Activated gamma-delta T cell (primary cell): ENCODE data around the gene MISFA.
A peak's percentile ranks its signal among the peaks of the same experiment; 100 is the strongest.
"Not testable (repeated sequence)": the region's sequence is repeated elsewhere in the genome, so short reads cannot be mapped to it uniquely, and the experiment has no call there.

Experiments used
- DNase-seq: peaks from one replicate; lab custom pipeline; 2025; lab: John Stamatoyannopoulos, UW

Gene MISFA

DNA sequence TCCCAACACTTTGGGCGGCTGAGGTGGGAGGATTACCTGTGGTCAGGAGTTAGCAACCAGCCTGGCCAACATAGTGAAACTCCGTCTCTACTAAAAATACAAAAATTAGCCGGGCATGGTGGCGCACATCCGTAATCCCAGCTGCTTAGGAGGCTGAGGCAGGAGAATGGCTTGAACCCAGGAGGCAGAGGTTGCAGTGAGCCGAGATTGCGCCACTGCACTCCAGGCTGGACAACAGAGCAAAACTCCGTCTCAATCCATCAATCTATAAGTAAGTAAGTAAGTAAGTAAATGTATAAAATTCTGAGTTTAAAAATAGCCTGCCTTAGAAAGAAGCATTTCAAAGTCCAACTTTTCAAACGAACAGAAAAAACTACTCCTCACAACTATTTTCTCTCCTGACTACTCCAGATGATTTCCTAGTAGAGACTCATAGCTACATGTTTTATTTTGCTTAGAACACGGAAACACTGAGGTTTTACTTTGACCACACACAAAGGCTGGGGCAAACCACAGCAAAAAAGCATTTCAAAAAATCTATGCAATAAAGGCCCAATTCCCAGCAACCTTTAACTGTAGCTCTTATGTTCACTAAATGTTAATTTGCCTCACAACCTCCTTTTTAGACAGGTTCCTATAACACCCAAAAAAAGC lies 18.2 kb downstream of the MISFA start:
- no peak for DNase-seq

DNA sequence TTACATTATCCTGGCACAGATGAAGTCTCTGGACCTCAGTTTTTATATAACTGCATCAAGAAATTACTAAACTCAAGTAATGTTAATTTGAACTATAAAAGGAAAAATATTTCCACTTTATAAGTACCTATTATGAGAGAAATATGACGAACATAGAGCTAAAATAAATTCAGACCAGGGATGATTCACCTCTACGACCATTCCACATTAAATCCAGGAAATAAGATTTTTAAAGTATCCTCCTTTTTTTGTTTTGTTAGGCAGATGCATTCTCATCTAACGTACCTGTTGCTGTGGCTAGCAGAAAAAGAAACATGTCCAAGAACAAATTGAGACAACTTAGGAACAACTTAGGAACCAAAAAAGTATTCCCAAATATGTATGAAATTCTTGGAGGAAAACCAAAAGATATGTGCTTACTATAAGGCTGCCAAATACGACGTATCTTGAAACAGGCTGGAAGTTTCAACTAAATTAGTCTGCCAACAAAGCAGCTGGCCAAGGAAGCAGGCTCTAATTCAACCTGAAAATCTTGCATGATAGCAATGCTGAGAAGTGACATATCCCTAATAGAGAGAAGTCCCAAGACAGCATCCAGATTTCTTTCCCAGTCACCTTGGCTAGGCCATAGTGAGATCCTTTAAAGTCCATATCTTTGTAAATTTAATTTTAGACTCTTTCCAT lies 18.9 kb downstream of the MISFA start:
- DNase-seq: no peak

DNA sequence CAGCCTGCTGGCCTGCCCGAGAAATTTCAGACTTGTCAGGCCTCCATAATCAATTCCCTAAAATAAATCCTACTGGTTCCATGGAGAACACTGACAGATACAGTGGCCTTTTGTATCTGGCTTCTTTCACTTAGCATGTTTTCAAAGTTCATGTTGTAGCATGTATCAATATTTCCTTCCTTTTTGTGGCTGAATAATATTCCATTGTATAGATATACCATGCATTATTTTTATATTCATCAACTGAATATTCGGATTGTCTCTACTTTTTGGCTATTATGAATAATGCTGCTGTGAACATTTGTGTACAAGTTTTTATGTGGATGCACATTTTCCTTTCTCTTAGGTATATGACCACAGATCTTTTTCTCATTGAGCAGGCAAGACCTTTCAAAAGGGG lies 24.1 kb downstream of the MISFA start:
- DNase-seq: no peak

DNA sequence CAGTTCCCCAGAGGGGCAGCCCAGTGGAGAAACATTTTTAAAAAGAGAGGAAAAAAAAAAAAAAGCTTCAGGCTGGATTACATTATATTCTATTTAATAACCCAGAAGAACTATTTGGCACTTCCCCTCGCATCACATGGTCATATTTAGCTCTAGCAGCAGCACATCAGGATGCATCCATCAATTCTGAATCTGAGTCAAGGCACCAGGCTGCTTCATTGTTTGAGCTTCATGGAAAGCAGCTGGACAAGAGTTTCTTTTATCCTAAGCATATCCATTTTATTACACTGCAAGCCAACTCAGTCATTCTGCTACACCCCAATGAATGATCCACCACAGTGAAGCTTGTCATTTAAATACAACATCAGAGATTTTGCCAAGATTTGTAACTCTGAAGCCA lies 24.6 kb downstream of the MISFA start:
- DNase-seq: no peak

DNA sequence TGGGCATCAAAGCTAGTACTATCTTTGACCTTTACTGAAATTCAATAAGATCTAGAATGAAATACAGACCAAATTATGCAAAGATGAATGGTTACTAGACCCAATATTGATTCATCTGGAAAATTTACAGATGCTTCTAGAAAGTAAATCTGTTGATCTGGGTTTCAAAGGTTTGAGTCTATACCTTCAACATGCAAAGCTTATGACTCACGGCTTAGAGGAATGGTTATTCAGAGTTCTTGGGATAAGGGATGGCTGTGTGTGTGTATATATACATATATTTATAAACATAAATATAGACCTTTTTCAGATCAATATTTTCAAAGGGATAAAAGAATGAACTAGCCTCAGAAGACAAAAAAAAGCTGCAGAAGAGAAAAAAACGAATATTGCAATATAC lies 33.3 kb downstream of the MISFA start:
- DNase-seq: no peak

DNA sequence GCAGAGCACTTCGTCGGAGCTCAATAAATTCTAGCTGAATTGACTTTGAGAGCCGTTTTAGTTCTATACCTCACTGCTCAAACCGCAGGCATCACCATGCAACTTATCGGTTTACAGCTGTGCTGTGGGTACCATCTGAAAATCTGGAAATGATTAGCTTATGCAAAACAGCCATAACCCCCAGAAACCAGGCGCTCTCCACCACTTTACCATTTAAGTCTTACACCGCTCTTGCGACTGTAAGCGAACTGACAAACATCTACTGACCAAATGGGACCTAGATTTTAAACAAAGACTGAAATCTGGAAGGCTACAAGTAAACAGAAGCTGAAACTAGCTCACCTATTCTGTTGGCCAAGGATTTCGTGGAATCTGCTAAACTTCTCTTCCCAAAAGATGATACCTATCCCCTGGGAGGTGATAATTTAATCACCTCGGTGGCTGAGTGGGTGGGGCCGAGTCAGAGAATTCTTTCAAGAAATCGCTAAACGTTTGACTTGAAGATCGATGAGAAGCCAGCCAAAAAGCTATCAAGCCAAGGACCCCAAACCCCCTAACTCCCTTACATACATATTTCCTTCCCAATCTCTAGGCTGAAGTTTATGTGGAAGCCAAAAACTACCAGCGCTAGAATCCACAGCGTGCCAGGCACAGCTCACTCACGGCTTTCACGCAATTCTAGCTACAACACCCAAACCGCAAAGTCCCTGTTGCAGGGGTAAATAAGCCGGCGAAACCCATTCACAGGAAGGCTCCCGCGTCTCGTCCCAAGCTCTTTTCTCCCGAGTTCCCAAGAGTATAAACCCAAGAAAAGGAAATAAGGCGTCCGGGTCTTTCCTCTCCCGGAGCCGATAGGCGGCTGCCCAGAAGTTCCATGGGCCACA lies 33.9 kb downstream of the MISFA start:
- no peak for DNase-seq

DNA sequence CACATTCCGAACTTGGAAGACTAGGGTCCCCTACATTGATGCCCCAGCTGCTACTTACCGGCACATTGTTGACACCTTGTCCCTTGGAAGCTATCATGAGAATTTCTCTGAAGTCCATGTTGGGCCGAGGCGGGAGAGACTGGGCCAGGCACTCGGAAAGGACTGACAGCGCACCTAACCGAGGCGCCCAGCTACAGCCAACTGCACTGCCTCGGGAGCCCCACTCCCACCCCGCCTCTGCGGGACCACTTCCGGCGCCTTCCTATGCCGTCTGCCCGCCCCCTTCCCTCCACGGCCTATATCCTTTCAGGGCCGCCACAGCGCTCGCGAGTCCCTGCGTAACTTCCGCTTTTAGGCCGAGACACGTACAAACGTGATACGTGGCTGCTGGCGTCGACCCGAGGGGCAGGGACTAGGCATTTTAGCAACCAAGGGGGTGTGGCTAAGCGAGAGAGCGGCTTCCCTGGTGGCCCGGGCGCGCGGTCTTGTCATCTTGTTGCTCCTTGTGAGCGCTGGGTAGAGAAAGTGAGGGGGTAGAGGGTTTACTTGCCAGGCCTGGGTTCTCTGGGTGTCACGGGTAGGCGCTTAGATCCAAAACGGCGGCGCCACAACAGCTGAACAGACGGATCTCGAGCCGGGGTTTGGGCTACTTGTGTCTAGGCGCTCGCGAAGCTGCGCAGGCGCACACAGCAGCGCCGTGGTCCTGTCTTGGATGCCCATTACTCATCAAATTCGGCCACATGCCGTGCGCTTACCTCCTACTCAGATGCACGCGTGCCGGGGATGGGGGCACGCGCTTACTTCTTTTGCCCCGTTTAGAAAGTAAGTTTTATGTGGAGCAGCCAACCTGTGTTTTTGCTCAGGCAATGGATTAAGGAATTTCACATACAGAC lies 34.8 kb downstream of the MISFA start, which contains the start of gene SPTY2D1:
SPTY2D1 (minus strand) TSS at position 203 of the 893 bp plus-strand sequence; CDS start at position 118, 85 bp downstream.
- peak; percentile 94 for DNase-seq

DNA sequence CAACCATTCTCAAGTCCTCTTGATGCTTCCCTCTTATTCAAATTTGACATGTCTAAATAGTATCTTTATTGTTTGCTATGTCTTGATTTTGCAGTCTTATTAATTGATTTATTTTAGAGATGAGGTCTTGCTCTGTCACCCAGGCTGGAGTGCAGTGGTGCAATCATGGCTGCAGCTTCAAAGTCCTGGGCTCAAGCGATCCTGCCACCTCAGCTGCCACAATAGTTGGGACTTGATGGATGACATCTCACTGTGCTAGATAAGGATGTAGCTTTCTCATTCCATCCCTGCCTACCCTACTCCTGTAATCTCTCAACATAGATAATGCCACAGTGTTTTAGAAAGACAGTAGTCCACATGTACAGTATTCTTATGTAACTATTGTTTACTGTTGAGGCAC lies 42.1 kb downstream of the MISFA start:
- DNase-seq: no peak

DNA sequence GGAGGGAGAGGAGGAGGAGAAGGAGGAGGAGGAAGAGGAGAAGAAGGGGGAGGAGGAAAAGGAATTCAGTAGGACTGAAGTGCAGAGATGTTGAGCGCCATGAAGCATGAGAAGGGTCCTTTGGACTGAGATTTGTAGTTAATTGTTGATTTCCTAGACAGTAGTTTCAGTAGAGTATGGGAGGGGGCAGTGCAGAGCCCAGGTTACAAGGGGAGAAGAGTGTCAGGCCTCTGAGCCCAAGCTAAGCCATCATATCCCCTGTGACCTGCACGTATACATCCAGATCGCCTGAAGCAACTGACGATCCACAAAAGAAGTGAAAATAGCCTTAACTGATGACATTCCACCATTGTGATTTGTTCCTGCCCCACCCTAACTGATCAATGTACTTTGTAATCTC lies 43.4 kb downstream of the MISFA start:
- not testable (repeated sequence) for DNase-seq

DNA sequence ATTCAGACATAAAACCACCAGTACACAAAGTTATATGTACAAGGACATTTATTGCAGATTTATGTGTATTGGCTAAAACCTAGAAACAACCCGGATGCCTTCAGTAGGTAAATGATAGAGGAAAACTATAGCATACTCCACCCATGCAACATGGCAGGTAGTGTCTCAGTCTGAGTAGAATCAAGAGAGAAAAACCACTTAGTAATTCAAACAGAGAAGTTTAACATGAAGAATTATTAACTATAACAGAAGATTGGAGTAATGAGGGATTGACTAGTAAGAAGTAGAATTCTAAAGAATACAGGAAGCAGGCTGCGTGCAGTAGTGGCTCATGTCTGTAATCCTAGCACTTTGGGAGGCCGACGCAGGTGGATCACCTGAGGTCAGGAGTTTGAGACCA lies 50.8 kb downstream of the MISFA start:
- DNase-seq: no peak

DNA sequence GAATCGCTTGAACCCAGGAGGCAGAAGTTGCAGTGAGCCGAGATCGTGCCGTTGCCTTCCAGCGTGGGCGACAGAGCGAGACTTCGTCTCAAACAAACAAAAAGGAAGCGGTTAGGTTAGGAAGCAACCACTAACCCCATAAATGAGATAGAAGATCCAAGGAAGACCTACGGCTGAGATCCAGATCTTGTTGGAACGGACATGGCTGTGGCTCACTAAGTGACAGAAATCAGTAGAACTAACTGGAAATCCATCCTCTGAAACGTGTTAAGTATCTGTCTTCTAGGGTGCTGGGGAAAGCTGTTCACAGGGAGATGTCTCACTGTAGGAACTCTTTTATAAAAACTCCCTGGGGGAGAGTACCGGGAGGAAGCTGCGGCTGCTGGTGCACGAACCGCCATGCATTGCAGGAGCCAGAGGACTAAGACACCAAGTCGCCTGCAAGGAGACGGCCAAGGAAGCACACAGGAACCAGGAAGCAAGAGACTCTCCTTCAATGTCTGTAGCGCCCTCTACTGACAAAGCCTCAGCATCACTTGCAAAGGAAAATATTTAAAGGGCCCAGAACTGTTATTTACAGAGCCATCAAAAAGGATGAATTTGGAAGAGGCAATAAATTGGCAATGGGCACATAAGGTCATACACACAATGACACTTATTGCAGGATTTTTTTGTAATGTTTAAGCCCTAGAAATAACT lies 51.4 kb downstream of the MISFA start:
- no peak for DNase-seq
